Measurements from ENCODE around the gene ASF1B.

The ASF1B gene

GRCh38 chr19:14138576-14139265 is 2.3 kb upstream of the ASF1B start:
- DNase-seq (ENCODE audit: low spot score): peak; percentile 57

- DNase-seq (ENCODE audit: low spot score): no peak
These were observed 342 bp downstream of the ASF1B start for GRCh38 chr19:14135985-14136508.

DNA sequence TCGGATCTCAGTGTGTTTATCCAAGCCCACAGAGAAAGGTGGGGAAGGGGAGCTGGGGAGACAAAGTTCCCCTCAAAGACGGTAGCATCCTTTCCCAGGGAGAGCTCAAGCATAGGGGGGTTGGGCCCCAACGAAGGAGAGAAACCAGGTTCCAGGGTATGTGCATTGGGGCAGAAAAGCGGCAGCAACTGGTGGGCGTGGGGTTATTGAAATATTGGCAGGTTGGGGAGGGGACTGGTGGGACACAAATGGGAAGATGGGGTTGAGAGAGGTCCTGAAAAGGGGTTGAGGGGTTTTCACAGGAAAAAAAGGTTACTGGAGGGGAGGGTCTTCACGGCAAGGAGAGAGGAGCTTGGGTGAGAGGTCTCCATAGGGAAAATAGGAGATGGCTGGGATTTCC is 1.0 kb downstream of the ASF1B start:
- DNase-seq (ENCODE audit: low spot score): no peak

DNA sequence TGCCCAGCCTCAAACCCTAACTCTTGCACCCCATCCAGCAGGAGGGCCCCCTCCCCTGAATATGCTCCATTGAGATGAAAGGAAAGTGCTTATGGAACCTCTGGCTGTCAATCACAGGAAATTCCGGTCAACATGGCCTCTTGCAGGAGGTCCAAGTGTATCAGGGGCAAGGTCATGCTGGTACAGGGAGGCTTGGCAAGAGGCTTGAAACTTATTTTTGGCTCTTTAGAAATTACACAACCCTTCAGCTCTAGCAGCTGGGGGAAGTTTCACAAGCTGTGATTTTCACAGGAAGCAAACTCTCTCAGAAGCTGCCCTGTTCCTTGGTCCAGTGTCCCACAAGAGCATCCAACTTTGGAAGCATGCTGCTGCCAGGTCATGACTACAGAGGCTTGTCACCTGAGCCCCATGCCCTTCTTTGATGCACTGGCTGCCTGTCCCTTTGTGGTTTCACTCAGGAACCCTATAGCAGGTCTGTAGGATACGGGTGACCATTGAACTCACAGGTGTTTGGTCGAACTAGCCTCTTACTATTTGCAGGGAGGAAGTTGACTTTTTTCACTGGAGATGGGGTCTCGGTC is 8.4 kb downstream of the ASF1B start:
- DNase-seq (ENCODE audit: low spot score): peak; percentile 42

- DNase-seq (ENCODE audit: low spot score): no peak
These were observed 9.2 kb downstream of the ASF1B start for GRCh38 chr19:14127176-14127575.

DNA sequence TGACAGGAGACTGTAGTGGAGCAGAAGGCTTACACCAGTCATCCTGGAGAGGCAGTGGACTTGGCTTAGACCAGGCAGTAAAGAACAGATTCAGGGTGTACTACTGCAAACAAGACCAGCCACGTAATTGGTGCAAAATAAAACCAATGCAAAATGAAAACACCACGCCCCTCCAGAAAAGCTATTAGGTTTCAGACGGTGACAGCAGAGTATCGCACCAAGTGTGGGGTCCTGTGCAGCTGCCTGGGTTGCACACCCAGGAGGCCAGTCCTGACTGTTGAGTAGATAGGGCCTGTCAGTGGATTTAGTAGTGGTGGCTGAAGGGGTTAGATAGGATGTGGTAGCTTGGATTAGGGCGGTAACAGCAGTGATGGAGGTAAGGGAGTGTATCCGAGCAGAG is 13.5 kb downstream of the ASF1B start:
- no peak for DNase-seq (ENCODE audit: low spot score)

- DNase-seq (ENCODE audit: low spot score): no peak
These were observed 15.9 kb downstream of the ASF1B start for GRCh38 chr19:14120497-14120780.

- DNase-seq (ENCODE audit: low spot score): no peak
These were observed 16.5 kb downstream of the ASF1B start for GRCh38 chr19:14119644-14120496.

GRCh38 chr19:14119146-14119545 is 17.2 kb downstream of the ASF1B start:
- DNase-seq (ENCODE audit: low spot score): no peak

DNA sequence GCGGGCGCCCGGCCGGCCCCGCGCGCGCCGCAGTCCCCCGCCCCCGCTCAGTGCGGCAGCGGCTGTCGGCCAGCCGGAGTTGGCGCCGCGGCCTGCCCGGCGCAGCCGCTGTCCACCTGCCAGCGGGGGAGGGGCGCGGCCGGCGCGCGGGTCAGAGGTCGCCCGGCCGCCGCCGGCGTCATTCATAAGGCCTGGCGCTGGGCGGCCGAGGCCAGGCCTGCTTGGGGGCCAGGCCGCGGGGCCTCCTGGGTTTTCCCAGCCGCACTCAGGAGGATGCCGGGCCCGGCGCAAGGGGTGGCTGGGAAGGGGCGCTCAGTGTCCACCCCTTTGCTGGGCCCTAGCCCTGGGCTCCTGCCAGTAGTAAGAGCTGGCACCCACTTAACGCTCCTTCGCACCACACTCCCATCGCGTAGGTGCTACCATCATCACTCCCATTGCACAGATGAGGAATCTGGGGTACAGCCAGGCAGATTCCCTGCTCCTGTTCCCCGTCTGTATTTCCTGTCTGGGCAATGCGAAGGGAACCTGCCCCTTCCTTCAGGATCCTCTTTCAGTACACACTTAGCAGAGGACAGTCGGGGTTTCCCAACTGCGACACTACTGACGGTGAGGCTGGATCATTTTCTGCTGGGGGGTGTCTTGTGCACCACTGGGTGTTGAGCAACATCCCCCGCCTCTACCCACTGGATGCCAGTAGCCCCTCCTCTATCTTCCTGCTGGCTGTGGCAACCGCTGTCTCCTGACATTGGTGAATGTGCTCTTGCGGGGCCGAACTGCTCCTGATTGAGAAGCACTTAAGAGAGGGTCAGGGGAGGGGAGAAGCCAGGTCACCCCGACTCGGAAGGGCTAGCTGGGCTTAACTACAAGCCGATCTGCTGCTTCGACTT is 18.0 kb downstream of the ASF1B start:
- peak; percentile 83 for DNase-seq (ENCODE audit: low spot score)

DNA sequence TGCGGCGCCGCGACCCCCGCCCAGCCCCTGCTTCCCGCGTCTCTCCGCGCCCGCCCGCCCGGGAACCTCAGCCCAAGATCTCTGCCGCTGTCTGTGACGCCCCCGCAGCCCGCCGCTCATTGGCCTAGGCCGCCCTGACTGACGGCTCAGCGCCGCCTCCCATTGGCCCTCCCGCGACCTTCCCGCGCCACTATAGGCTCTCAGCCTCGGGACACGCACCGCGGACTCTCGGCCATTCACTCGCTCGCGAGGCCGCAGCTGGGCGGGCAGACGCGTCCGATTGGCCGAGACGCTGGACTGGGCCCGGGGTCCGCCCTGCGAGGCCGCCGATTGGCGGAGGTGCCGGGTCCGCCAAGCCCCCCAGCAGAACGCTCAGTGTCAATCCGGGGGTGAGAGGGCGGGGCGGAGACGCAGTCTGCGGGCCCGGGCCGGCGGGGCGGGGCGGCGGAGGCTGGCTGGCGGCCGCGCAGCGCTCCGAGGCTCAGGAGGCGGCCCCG is 18.7 kb downstream of the ASF1B start, which contains the start of gene PRKACA:
Gene PRKACA, minus strand, starts transcription at position 95 of the 497 bp plus-strand sequence. CDS start 215 bp downstream, outside the sequence.
- peak; percentile 99 for DNase-seq (ENCODE audit: low spot score)

DNA sequence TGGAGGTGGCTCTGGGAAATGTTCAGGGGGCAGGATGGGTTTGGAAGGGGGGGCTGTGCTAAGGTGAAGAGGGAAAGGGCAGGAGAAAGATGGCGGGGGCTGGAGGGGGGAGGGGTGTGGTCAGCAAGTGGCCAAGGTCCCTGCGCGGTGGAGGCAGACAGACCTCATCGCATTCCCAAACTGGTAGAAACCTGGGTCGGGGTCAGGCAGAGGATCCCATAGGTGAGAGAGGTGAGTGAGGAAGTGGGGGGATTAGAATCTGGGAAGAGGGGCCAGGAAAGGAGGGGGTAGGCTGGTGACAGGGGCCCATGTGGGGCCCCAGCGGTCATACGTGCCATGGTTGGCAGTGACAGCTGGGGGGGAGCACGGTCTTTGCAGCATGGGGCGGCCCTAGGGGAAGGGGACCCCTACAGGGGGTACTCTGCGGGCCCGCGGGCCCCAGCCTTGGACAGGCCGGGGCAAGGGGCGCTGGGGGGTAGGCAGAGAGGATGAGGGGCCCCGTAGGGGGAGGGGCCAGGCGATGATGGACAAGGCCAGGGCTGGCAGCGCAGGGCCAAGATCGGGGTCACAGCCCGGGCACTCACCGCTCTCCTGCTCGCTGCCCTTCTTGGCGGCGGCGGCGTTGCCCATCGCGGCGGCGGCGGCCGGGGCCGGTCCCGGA is 19.3 kb downstream of the ASF1B start:
- no peak for DNase-seq (ENCODE audit: low spot score)

GRCh38 chr19:14116525-14116917 is 19.9 kb downstream of the ASF1B start:
- DNase-seq (ENCODE audit: low spot score): no peak

DNA sequence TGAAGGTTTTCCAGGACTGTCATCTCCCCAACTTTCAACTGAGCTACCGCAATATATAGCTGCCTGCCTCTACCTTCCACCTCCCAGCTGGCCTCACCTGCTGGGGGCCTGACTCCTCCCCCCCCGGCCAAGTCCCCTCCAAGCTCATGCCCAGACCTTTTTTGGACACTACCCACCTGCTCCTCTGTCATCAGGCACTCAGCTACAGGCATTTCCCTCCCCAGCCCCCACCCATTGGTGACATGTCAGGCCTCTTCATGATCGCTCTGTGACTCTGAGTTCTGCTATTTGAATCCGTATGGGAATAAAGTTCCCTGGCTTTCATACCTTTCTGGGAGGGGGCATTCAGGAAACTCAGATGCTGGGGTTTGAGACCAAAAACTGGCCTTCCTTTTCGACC is 20.6 kb downstream of the ASF1B start:
- no peak for DNase-seq (ENCODE audit: low spot score)

- peak; percentile 48 for DNase-seq (ENCODE audit: low spot score)
These were observed 21.5 kb downstream of the ASF1B start for GRCh38 chr19:14114854-14115253.

DNA sequence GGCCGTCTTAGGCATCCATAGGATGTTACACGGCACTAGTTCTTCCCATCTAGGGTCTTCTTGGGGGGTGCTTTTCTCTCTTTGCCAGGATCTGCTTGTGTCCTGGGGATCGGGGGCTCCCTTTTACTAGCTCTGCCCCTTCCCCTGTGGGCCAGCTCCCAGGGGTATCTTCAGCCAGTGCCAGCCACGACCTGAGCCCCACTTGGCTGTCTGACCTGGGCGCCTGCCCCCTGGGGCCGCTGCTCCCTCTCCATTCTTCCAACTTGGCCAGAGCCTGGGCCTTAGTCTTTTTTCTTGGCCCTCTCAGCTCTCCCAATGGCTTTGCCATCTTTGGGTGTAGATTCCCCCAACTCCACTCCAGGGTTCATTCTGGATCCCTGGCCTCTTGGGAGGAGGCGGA is 21.9 kb downstream of the ASF1B start:
- no peak for DNase-seq (ENCODE audit: low spot score)

DNA sequence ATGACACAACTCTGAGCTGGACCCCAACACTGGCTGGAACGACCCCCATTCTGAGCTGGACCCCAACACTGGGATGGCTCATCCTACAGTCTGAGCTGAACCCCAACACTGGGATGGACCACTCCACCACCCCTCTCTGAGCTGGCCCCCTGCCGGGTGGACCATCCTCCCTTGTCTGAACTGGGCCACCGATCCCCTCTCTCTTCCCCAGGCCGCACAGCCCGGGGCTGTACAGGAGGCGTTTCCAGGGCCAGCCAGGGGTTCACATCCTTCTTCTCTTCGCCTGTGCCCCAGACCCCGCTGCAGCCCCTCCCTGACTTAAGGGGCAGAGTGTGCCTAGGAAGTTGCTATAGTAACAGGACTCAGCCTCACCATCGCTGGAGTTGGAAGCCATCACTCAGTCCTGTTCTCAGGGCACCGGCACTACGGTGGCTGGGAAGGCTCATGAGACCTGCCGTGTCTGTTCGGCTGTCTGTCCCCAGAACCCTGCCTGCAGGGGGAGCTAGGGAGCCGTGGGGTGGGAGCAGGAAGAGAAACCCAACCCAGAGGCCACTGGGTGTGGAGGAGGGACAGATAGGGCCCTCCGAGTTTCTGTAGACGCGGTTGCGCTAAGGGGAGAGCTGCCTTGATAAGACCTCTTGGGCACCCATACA is 22.5 kb downstream of the ASF1B start:
- DNase-seq (ENCODE audit: low spot score): no peak

DNA sequence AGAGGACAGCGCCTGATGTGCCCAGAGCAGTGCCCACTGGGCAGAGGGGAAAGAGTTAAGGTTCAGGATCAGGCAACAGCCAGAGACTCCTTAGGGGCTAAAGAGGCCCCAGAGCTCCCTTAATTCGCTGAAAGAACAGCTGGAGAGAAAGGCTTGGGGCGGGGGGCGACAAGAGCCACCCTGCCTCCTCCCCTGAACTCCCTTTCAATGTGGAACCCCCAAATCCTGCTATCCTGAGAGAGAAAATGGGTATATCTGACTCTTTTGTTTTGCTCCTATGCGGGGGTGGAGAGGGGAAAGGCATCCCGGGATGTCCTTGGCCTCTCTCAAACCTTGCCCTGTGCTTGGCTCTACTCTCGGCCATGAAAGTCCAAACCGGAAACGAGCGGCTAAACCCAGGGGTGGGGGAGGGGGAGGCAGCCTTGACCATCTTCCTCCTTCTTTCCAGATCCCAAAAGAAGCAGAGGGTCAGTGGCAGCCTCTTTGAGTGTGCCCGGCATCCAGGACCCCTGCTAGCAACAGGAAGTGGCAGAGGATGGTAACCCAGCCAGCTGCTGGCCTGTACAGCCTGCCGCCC is 23.5 kb downstream of the ASF1B start:
- no peak for DNase-seq (ENCODE audit: low spot score)

- no peak for DNase-seq (ENCODE audit: low spot score)
These were observed 24.2 kb downstream of the ASF1B start for GRCh38 chr19:14112051-14112808.

DNA sequence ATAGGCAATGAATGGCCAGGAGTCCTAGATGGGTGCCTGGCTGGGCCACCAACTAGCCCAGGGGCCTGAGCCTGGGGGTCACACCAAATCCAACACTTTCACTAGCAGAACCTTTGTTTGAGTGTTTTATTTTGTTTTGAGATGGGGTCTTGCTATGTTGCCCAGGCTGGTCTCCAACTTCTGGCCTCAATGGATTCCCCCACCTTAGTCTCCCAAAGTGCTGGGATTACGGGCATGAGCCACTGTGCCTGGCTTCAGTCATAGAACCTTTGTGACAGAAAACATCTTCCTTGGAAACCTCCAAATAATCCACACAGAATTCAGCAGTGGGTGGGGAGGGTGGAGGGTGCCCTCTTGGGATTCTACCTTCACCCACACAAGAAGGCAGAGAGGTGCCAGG is 24.9 kb downstream of the ASF1B start:
- no peak for DNase-seq (ENCODE audit: low spot score)

All from globus pallidus (tissue), 1 donor.